H9 (cell line): ENCODE results near the gene CDYL2. TPM values are rescaled to one million over a fixed set of nuclear protein-coding genes. Genes with fewer than 3 reads are reported as not detected.

Source experiments
- DNase-seq: peaks from one replicate; pipeline ENCODE4 v3.0.0-alpha.2; 2017
- H2AFZ ChIP-seq: one replicate; pipeline ENCODE4 v1.6.1; 2013; ENCODE audit warnings: mild to moderate bottlenecking, low read length, control low read depth, moderate library complexity
- H2AK5ac ChIP-seq: 2 replicates; pipeline ENCODE4 v1.6.1; 2013; ENCODE audit warnings: low read length, control low read depth, mixed read lengths; ENCODE audit not compliant: insufficient read length
- H2BK120ac ChIP-seq: one replicate; pipeline ENCODE4 v1.6.1; 2013; ENCODE audit warnings: low read depth, mild to moderate bottlenecking, low read length, control low read depth, inconsistent platforms; ENCODE audit not compliant: poor library complexity, severe bottlenecking
- H2BK12ac ChIP-seq: 2 replicates; pipeline ENCODE4 v1.6.1; 2013; ENCODE audit warnings: low read length, control low read depth, mixed read lengths, low read depth; ENCODE audit not compliant: insufficient read length
- H2BK15ac ChIP-seq: 2 replicates; pipeline ENCODE4 v1.6.1; 2013; ENCODE audit warnings: low read depth, low read length, control low read depth
- H2BK20ac ChIP-seq: one replicate; pipeline ENCODE4 v1.6.1; 2013; ENCODE audit warnings: low read depth, mild to moderate bottlenecking, low read length, control low read depth, inconsistent platforms; ENCODE audit not compliant: poor library complexity, severe bottlenecking
- H2BK5ac ChIP-seq: 2 replicates; pipeline ENCODE4 v1.6.1; 2013; ENCODE audit warnings: low read length, control low read depth, mixed read lengths; ENCODE audit not compliant: insufficient read length
- H3K14ac ChIP-seq: 2 replicates; pipeline ENCODE4 v1.6.1; 2013; ENCODE audit warnings: low read length, control low read depth; ENCODE audit not compliant: insufficient read depth
- H3K18ac ChIP-seq: 2 replicates; pipeline ENCODE4 v1.6.1; 2013; ENCODE audit warnings: low read depth, mild to moderate bottlenecking, mixed read lengths, low read length, control low read depth; ENCODE audit not compliant: insufficient read length
- H3K23ac ChIP-seq: 2 replicates; pipeline ENCODE4 v1.6.1; 2013; ENCODE audit warnings: low read length, control low read depth, mixed read lengths, low read depth; ENCODE audit not compliant: insufficient read length
- H3K23me2 ChIP-seq: 2 replicates; pipeline ENCODE4 v1.6.1; 2013; ENCODE audit warnings: low read depth, mild to moderate bottlenecking, mixed read lengths, low read length, control low read depth; ENCODE audit not compliant: insufficient read length, poor library complexity, severe bottlenecking
- H3K27ac ChIP-seq: 2 replicates; pipeline ENCODE4 v1.5.1; 2013; ENCODE audit warnings: low read length, control low read depth, mixed read lengths, low read depth; ENCODE audit not compliant: insufficient read length
- H3K27me3 ChIP-seq: 2 replicates; pipeline ENCODE4 v1.6.1; 2013; ENCODE audit warnings: low read length, control low read depth, inconsistent platforms; ENCODE audit not compliant: insufficient read depth
- H3K4ac ChIP-seq: 2 replicates; pipeline ENCODE4 v1.6.1; 2013; ENCODE audit warnings: low read depth, mild to moderate bottlenecking, control low read depth, inconsistent platforms, low read length, moderate library complexity
- H3K4me1 ChIP-seq: 2 replicates; pipeline ENCODE4 v1.6.1; 2013; ENCODE audit warnings: low read length, control low read depth, inconsistent platforms; ENCODE audit not compliant: insufficient read depth
- H3K4me2 ChIP-seq: 2 replicates; pipeline ENCODE4 v1.6.1; 2013; ENCODE audit warnings: low read length, control low read depth, mixed read lengths; ENCODE audit not compliant: insufficient read length, insufficient read depth
- H3K56ac ChIP-seq: 2 replicates; pipeline ENCODE4 v1.6.1; 2013; ENCODE audit warnings: low read depth, mild to moderate bottlenecking, mixed read lengths, low read length, control low read depth; ENCODE audit not compliant: insufficient read length
- H3K79me1 ChIP-seq: 2 replicates; pipeline ENCODE4 v1.6.1; 2013; ENCODE audit warnings: low read depth, mild to moderate bottlenecking, moderate library complexity, low read length, control low read depth, inconsistent platforms; ENCODE audit not compliant: insufficient read depth, poor library complexity, severe bottlenecking
- H3K79me2 ChIP-seq: 2 replicates; pipeline ENCODE4 v1.6.1; 2013; ENCODE audit warnings: low read length, control low read depth, inconsistent platforms; ENCODE audit not compliant: insufficient read depth
- H3K9ac ChIP-seq: 2 replicates; pipeline ENCODE4 v1.6.1; 2013; ENCODE audit warnings: low read length, control low read depth, mixed read lengths; ENCODE audit not compliant: insufficient read length; ENCODE audit errors: extremely low read depth
- H3K9me3 ChIP-seq: one replicate; pipeline ENCODE4 v1.6.1; 2013; ENCODE audit warnings: low read depth, low read length, inconsistent platforms; ENCODE audit not compliant: control insufficient read depth
- H3T11ph ChIP-seq: one replicate; pipeline ENCODE4 v1.6.1; 2013; ENCODE audit warnings: mild to moderate bottlenecking, low read length, control low read depth, inconsistent platforms
- H4K20me1 ChIP-seq: one replicate; pipeline ENCODE4 v1.6.1; 2013; ENCODE audit not compliant: control insufficient read depth, insufficient read length, insufficient read depth
- H4K5ac ChIP-seq: 2 replicates; pipeline ENCODE4 v1.6.1; 2013; ENCODE audit warnings: low read depth, mild to moderate bottlenecking, mixed read lengths, low read length, control low read depth; ENCODE audit not compliant: insufficient read length
- H4K8ac ChIP-seq: replicated peaks from 2 replicates; pipeline ENCODE4 v1.6.1; 2013; ENCODE audit warnings: low read length, control low read depth, mixed read lengths, low read depth; ENCODE audit not compliant: insufficient read length
- H4K91ac ChIP-seq: 2 replicates; pipeline ENCODE4 v1.6.1; 2013; ENCODE audit warnings: low read depth, mild to moderate bottlenecking, moderate library complexity, mixed read lengths, low read length, control low read depth; ENCODE audit not compliant: insufficient read length
- H3K27ac Mint-ChIP-seq, 3 experiments: 2 replicates in 2 of 3; 3 replicates in 1 of 3; pipeline ENCODE4 v1.8.0; 2020 to 2021; ENCODE audit warnings: mixed read lengths in 3 of 3, mild to moderate bottlenecking in 1 of 3, moderate library complexity in 1 of 3
- H3K27me3 Mint-ChIP-seq: 2 replicates; pipeline ENCODE4 v1.8.0; 2021; ENCODE audit warnings: low read depth, mild to moderate bottlenecking, moderate library complexity, mixed read lengths
- H3K36me3 Mint-ChIP-seq, 3 experiments: 2 replicates in 2 of 3; 3 replicates in 1 of 3; pipeline ENCODE4 v1.8.0; 2020 to 2021; ENCODE audit warnings: low read depth in 3 of 3, mixed read lengths in 3 of 3; ENCODE audit not compliant: insufficient read depth in 1 of 3
- H3K4me1 Mint-ChIP-seq, 2 experiments: 2 replicates each; pipeline ENCODE4 v1.8.0; 2020; ENCODE audit warnings: mixed read lengths in 2 of 2
- H3K4me3 Mint-ChIP-seq, 2 experiments: 2 replicates in 1 of 2; 3 replicates in 1 of 2; pipeline ENCODE4 v1.8.0; 2020 to 2021; ENCODE audit warnings: mild to moderate bottlenecking in 2 of 2, mixed read lengths in 2 of 2, moderate library complexity in 1 of 2
- H3K9me3 Mint-ChIP-seq, 2 experiments: 2 replicates in 1 of 2; 3 replicates in 1 of 2; pipeline ENCODE4 v1.8.0; 2020; ENCODE audit warnings: mild to moderate bottlenecking in 2 of 2, mixed read lengths in 2 of 2, moderate library complexity in 1 of 2
- CTCF ChIP-seq: fragments of 200-600 bp; sonication (generic); conservative IDR thresholded peaks from 3 replicates; pipeline ENCODE4 v1.8.0; 2021; ENCODE audit warnings: antibody characterized with exemption, mild to moderate bottlenecking
- WGBS: extraction: QIAGEN DNeasy Blood & Tissue Kit; methylation state at CpG from one replicate; pipeline ENCODE4 v1.1.7; 2013; ENCODE audit warnings: missing lambda C conversion rate, low lambda C conversion rate, mixed read lengths; ENCODE audit not compliant: insufficient read length; ENCODE audit errors: extremely low coverage; 5-methylcytosine and 5-hydroxymethylcytosine counted together
- total RNA-seq: library from RNA; stranded (reverse); gene quantifications from 2 replicates; pipeline ENCODE4 v1.2.1, GENCODE V29; 2021

CDYL2 gene
- total RNA-seq, 1 experiment from 2014 or later = 4.2 TPM

DNA sequence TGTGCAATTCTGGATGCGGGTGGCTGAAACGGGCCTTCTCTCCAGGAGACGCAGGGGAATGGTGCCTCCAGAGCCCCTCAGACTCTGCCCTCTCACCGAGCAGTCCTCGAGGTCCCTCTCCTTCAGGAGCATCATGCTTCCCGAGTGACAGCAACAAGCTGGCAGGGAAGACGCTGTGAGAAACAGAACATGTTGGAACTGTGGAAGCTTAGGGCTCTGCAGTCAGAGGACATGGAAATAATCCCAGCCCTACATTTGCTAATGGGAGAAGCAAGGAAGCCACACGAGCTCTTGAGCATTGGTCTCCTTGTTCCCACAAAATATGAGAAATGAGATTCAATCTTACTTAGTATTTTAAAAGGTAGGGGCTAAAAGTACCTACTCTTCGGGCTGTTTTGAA, 148.6 kb downstream of the CDYL2 start:
- Histone ChIP-seq H3K23ac (no peak overlapping the region), H3K23me2 (no peaks in the 10 kb centered on the region), H2AFZ (no peak overlapping the region), H3K56ac (no peak overlapping the region), H2BK20ac (no peak overlapping the region), H3K4ac (no peak overlapping the region), H4K91ac (no peak overlapping the region), H4K5ac (no peak overlapping the region), H3K14ac (no peak overlapping the region; the same call in 1 of the 2 replicates), H3K27me3 (no peaks in the 10 kb centered on the region), H3K27ac (no peak overlapping the region), H3T11ph (no peak overlapping the region), H4K20me1 (no peaks in the 10 kb centered on the region), H2BK12ac (no peak overlapping the region), H3K18ac (no peak overlapping the region), H2BK15ac (no peak overlapping the region), H3K79me2 (no peaks in the 10 kb centered on the region), H3K9me3 (no peaks in the 10 kb centered on the region), H3K4me2 (no peak overlapping the region), H2AK5ac (no peak overlapping the region), H3K9ac (no peak overlapping the region), H2BK120ac (no peak overlapping the region), H3K4me1 (no peaks in the 10 kb centered on the region), H2BK5ac (no peak overlapping the region), H4K8ac (no peak overlapping the region), H3K79me1 (no peaks in the 10 kb centered on the region)
- WGBS = no CpG with 5 or more reads among the region's 9 CpGs
- H3K4me3 Mint-ChIP-seq = no peak overlapping the region
- peaks cover 0 to 5% (median 0%) of the 10 kb centered on the region in 3 experiments; a peak in 1 of 7 replicates for H3K36me3 Mint-ChIP-seq
- H3K4me1 Mint-ChIP-seq = 0 out of 4 replicates have a peak, but pooled peaks cover 0 to 4% of the 10 kb centered on the region in 2 experiments
- 0 out of 2 replicates have a peak, but pooled peaks cover 1% of the 10 kb centered on the region for H3K27me3 Mint-ChIP-seq
- no peak overlapping the region; a peak in 1 of 7 replicates for H3K27ac Mint-ChIP-seq
- DNase-seq = no peak
- TF ChIP-seq CTCF = no peak
- peaks cover 10 to 12% of the 10 kb centered on the region in 2 experiments; a peak in 4 of 5 replicates for H3K9me3 Mint-ChIP-seq
